PFSK-1 (cell line): ENCODE data around the gene HOXC10.

Source experiments
- FOXP2 ChIP-seq: optimal IDR thresholded peaks from 2 replicates; pipeline ENCODE3; 2011; ENCODE audit warnings: borderline replicate concordance, control low read depth, inconsistent platforms; ENCODE audit not compliant: insufficient read depth; ENCODE audit errors: extremely low read length, extremely low read depth
- POLR2AphosphoS5 ChIP-seq: IDR thresholded peaks from 2 replicates; pipeline ENCODE4 v1.6.1; 2012; ENCODE audit warnings: low read depth, mild to moderate bottlenecking, control low read depth, low read length, moderate library complexity
- SIN3A ChIP-seq: IDR thresholded peaks from 2 replicates; pipeline ENCODE4 v1.6.1; 2012; ENCODE audit warnings: mild to moderate bottlenecking, low read length, moderate library complexity, borderline replicate concordance; ENCODE audit not compliant: insufficient read depth
- TAF1 ChIP-seq: IDR thresholded peaks from 2 replicates; pipeline ENCODE4 v1.6.1; 2012; ENCODE audit warnings: low read length, control low read depth, borderline replicate concordance; ENCODE audit not compliant: insufficient read depth
- TF ChIP-seq, protein P1 (sequence below), 2 experiments: IDR thresholded peaks; 2 replicates each; pipeline versions ENCODE4 v1.6.1 to v1.8.0; 2011 to 2012; ENCODE audit warnings: low read depth in 2 of 2, low read length in 2 of 2, control low read depth in 1 of 2, inconsistent platforms in 1 of 2, mild to moderate bottlenecking in 1 of 2, moderate library complexity in 1 of 2; ENCODE audit not compliant: insufficient read depth in 1 of 2

DNA sequence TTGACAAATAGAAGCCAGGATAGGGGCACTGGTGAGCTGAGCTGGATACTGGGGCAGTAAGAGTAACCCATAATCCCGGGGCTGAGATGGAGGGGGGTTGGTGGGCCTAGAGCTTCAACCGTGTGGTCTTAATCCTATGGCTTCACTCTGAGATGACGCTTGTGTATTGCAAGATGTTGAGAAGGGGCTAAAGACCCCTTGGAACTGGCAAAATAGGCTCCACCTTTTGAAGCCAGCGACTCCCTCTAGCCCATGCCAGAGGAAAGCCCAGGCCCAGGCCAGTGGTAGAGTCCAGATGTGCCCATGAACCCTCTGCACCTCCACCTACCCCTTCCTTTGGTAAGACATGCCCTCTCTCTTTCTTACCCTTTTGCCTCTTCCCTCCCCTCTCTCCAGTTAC is 25.6 kb upstream of the HOXC10 start:
- no peak for TF ChIP-seq POLR2AphosphoS5
- TF ChIP-seq, protein P1, sequence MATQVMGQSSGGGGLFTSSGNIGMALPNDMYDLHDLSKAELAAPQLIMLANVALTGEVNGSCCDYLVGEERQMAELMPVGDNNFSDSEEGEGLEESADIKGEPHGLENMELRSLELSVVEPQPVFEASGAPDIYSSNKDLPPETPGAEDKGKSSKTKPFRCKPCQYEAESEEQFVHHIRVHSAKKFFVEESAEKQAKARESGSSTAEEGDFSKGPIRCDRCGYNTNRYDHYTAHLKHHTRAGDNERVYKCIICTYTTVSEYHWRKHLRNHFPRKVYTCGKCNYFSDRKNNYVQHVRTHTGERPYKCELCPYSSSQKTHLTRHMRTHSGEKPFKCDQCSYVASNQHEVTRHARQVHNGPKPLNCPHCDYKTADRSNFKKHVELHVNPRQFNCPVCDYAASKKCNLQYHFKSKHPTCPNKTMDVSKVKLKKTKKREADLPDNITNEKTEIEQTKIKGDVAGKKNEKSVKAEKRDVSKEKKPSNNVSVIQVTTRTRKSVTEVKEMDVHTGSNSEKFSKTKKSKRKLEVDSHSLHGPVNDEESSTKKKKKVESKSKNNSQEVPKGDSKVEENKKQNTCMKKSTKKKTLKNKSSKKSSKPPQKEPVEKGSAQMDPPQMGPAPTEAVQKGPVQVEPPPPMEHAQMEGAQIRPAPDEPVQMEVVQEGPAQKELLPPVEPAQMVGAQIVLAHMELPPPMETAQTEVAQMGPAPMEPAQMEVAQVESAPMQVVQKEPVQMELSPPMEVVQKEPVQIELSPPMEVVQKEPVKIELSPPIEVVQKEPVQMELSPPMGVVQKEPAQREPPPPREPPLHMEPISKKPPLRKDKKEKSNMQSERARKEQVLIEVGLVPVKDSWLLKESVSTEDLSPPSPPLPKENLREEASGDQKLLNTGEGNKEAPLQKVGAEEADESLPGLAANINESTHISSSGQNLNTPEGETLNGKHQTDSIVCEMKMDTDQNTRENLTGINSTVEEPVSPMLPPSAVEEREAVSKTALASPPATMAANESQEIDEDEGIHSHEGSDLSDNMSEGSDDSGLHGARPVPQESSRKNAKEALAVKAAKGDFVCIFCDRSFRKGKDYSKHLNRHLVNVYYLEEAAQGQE (IDR thresholded peaks at IDR 0.05; ENCODE audit: insufficient read depth in 1 of 2, low read depth in 2 of 2, low read length in 2 of 2) = no peak
- no peak for TF ChIP-seq FOXP2
- TF ChIP-seq SIN3A = no peak
- TF ChIP-seq TAF1 = no peak
